Adrenal gland (tissue), 5 donors: ENCODE data around the gene RABGAP1L.

Source experiments
- POLR2A ChIP-seq, 2 donors: fragments of 450-650 bp; IDR thresholded peaks; one replicate each; pipeline ENCODE4 v1.6.1; 2017; ENCODE audit warnings: antibody characterized with exemption in 2 of 2, mild to moderate bottlenecking in 2 of 2, moderate library complexity in 1 of 2
- TF ChIP-seq, protein P1 (sequence below), 6 experiments: fragments of 450-650 bp in 4 of 6; fragments of 200-600 bp in 2 of 6; sonication (generic) in 1 of 6; IDR thresholded peaks; 1 replicate in 5 of 6; 2 replicates in 1 of 6; pipeline versions ENCODE4 v1.5.1 to v1.8.0; 2016 to 2021; ENCODE audit warnings: antibody characterized with exemption in 6 of 6, mild to moderate bottlenecking in 2 of 6, moderate library complexity in 1 of 6
- donor health status: DM: no; HTN: no; CAD: no.

DNA sequence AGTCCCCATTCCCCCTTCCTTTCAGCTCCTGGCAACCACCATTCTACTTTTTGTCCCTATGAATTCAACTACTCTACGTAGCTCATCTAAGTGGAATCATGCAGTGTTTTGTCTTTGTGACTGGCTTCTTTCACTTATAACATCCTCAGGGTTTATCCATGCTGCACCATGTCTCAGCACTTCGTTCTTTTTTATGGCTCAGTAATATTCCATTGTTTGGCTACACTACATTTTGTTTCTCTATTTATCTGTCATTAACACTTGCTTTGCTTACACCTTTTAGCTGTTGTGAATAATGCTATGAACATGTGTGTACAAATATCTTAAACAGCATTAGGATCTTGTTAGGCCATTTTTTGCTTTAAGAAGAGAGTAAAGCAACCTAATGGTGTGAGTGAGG, 865.5 kb downstream of the RABGAP1L start:
- TF ChIP-seq, protein P1, sequence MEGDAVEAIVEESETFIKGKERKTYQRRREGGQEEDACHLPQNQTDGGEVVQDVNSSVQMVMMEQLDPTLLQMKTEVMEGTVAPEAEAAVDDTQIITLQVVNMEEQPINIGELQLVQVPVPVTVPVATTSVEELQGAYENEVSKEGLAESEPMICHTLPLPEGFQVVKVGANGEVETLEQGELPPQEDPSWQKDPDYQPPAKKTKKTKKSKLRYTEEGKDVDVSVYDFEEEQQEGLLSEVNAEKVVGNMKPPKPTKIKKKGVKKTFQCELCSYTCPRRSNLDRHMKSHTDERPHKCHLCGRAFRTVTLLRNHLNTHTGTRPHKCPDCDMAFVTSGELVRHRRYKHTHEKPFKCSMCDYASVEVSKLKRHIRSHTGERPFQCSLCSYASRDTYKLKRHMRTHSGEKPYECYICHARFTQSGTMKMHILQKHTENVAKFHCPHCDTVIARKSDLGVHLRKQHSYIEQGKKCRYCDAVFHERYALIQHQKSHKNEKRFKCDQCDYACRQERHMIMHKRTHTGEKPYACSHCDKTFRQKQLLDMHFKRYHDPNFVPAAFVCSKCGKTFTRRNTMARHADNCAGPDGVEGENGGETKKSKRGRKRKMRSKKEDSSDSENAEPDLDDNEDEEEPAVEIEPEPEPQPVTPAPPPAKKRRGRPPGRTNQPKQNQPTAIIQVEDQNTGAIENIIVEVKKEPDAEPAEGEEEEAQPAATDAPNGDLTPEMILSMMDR (IDR thresholded peaks at IDR 0.05) = no peak
- TF ChIP-seq POLR2A (IDR thresholded peaks at IDR 0.05) = no peak
